HG02759 (cell line): Measurements from ENCODE around the gene CAMKK1.

ENCODE experiments used
- ATAC-seq: cut with Tn5 transposase; IDR thresholded peaks from one replicate; pipeline ENCODE4 v1.9.1; 2021; ENCODE audit warnings: mild to moderate bottlenecking, moderate library complexity; ENCODE audit not compliant: unreplicated experiment

Gene CAMKK1

GRCh38 chr17:3918372-3919122 is 25.7 kb upstream of the CAMKK1 start:
- no peak for ATAC-seq

GRCh38 chr17:3917391-3917931 is 24.6 kb upstream of the CAMKK1 start:
- no peak for ATAC-seq

- ATAC-seq, result no peak
Observed at GRCh38 chr17:3916825-3917224, 24.0 kb upstream of the CAMKK1 start.

- ATAC-seq, result no peak
Observed at GRCh38 chr17:3915995-3916696, 23.3 kb upstream of the CAMKK1 start, which contains the start of gene P2RX1. Gene P2RX1, minus strand, starts transcription at chr17:3916465. Its CDS starts 240 bp downstream, at chr17:3916225.

- ATAC-seq, result no peak
Observed at GRCh38 chr17:3915581-3915994, 22.7 kb upstream of the CAMKK1 start.

- ATAC-seq, result peak; percentile 46
Observed at GRCh38 chr17:3914312-3914670, 21.4 kb upstream of the CAMKK1 start.

- peak; percentile 54 for ATAC-seq
Observed at GRCh38 chr17:3913531-3914311, 20.9 kb upstream of the CAMKK1 start.

GRCh38 chr17:3912827-3913226 is 20.0 kb upstream of the CAMKK1 start:
- ATAC-seq, result no peak

GRCh38 chr17:3911271-3912053 is 18.6 kb upstream of the CAMKK1 start:
- peak; percentile 78 for ATAC-seq

GRCh38 chr17:3910420-3911270 is 17.8 kb upstream of the CAMKK1 start:
- ATAC-seq, result no peak

GRCh38 chr17:3909257-3909656 is 16.4 kb upstream of the CAMKK1 start:
- no peak for ATAC-seq

- ATAC-seq, result no peak
Observed at GRCh38 chr17:3907483-3908216, 14.8 kb upstream of the CAMKK1 start.

- ATAC-seq, result no peak
Observed at GRCh38 chr17:3906881-3907280, 14.0 kb upstream of the CAMKK1 start.

GRCh38 chr17:3905017-3905520 is 12.2 kb upstream of the CAMKK1 start:
- ATAC-seq, result no peak

- no peak for ATAC-seq
Observed at GRCh38 chr17:3904501-3904900, 11.6 kb upstream of the CAMKK1 start.

GRCh38 chr17:3903881-3904290 is 11.0 kb upstream of the CAMKK1 start:
- no peak for ATAC-seq

- no peak for ATAC-seq
Observed at GRCh38 chr17:3903051-3903825, 10.4 kb upstream of the CAMKK1 start.

GRCh38 chr17:3900646-3901045 is 7.8 kb upstream of the CAMKK1 start:
- no peak for ATAC-seq
